HepG2 (cell line): Measurements from ENCODE around the gene RFX7. TPM values are rescaled to one million over a fixed set of nuclear protein-coding genes. Genes with fewer than 3 reads are reported as not detected.

Source experiments
- ATAC-seq: fragments of 200-7000 bp; cut with Tn5 transposase; 3 replicates; pipeline ENCODE4 v1.9.1; 2020; ENCODE audit warnings: mild to moderate bottlenecking, moderate library complexity
- BruUV-seq: library from RNA; stranded (reverse); fragments of 400-500 nt; replicated peaks from 2 replicates; lab custom pipeline; 2021; lab: Mats Ljungman, UMichigan
- CTCF ChIA-PET: fragments of 300-600 bp; formaldehyde crosslinking; extraction: SDS; loops from one replicate; lab custom pipeline; 2021; ENCODE audit warnings: low total read pairs, inconsistent platforms, low intra/inter-chr PET ratio; lab: Yijun Ruan, JAX
- POLR2A ChIA-PET: fragments of 350-600 bp; sonication (Branson Sonifier 250); formaldehyde crosslinking; loops from one replicate; lab custom pipeline; 2020; ENCODE audit warnings: antibody characterized with exemption, inconsistent platforms; lab: Yijun Ruan, JAX
- DNase-seq: peaks from one replicate; pipeline ENCODE4 v3.0.0-alpha.2; 2015; ENCODE audit warnings: low spot score
- FAIRE-seq: peaks from 3 replicates; lab custom pipeline; 2011; peaks lifted over from hg19 to GRCh38; lab: Jason Lieb, UNC
- H2AFZ ChIP-seq: one replicate; pipeline ENCODE4 v1.6.1; 2011; ENCODE audit warnings: low read length, inconsistent platforms
- H3K27ac ChIP-seq: fragments of 300-600 bp; 3 replicates; pipeline ENCODE4 v1.8.0; 2011; ENCODE audit warnings: mixed run types, mild to moderate bottlenecking, mixed read lengths, low read length, inconsistent platforms; ENCODE audit not compliant: insufficient read depth; ENCODE audit errors: extremely low read length
- H3K27me3 ChIP-seq, 2 experiments: fragments of 200-600 bp in 1 of 2; 2 replicates in 1 of 2; 3 replicates in 1 of 2; pipeline versions ENCODE4 v1.6.0 to v1.8.0; 2011; ENCODE audit warnings: low read length in 2 of 2, mild to moderate bottlenecking in 2 of 2, moderate library complexity in 2 of 2, inconsistent platforms in 1 of 2; ENCODE audit not compliant: insufficient read depth in 2 of 2, control insufficient read depth in 1 of 2
- H3K36me3 ChIP-seq, 2 experiments: fragments of 200-600 bp in 1 of 2; replicated peaks in 1 of 2; 2 replicates in 1 of 2; 3 replicates in 1 of 2; pipeline versions ENCODE4 v1.5.1 to v1.8.0; 2011; ENCODE audit warnings: low read length in 2 of 2, inconsistent platforms in 1 of 2; ENCODE audit not compliant: insufficient read depth in 2 of 2, control insufficient read depth in 1 of 2
- H3K4me1 ChIP-seq: 2 replicates; pipeline ENCODE4 v1.5.1; 2012; ENCODE audit warnings: low read length, inconsistent platforms; ENCODE audit not compliant: insufficient read depth
- H3K4me2 ChIP-seq: 2 replicates; pipeline ENCODE4 v1.6.0; 2011; ENCODE audit warnings: low read depth, low read length, inconsistent platforms
- H3K4me3 ChIP-seq, 3 experiments: fragments of 200-600 bp in 1 of 3; sonication (generic), shearing (Covaris generic) in 1 of 3; replicated peaks in 1 of 3; 2 replicates each; pipeline ENCODE4 v1.5.1; 2011 to 2016; ENCODE audit warnings: low read length in 3 of 3, inconsistent platforms in 2 of 3, low read depth in 2 of 3, mild to moderate bottlenecking in 2 of 3, control low read depth in 1 of 3, mixed read lengths in 1 of 3; ENCODE audit not compliant: insufficient read depth in 1 of 3
- H3K79me2 ChIP-seq: one replicate; pipeline ENCODE4 v1.6.1; 2011; ENCODE audit warnings: low read length, inconsistent platforms; ENCODE audit not compliant: insufficient read depth
- H3K9ac ChIP-seq: 2 replicates; pipeline ENCODE4 v1.6.0; 2011; ENCODE audit warnings: mild to moderate bottlenecking, low read depth, low read length, inconsistent platforms; ENCODE audit not compliant: insufficient read depth
- H3K9me3 ChIP-seq: 2 replicates; pipeline ENCODE4 v1.5.1; 2012; ENCODE audit warnings: mild to moderate bottlenecking, low read length
- H4K20me1 ChIP-seq: 2 replicates; pipeline ENCODE4 v1.6.0; 2011; ENCODE audit warnings: inconsistent platforms, mild to moderate bottlenecking, low read length, moderate library complexity; ENCODE audit not compliant: insufficient read depth
- CENPX ChIP-seq: sonication (generic); formaldehyde crosslinking; IDR thresholded peaks from 2 replicates; pipeline ENCODE4 v1.9.0; 2021; ENCODE audit warnings: mild to moderate bottlenecking, missing genetic modification reagents, moderate library complexity
- KLF9 ChIP-seq: IDR thresholded peaks from 2 replicates; pipeline ENCODE4 v1.6.1; 2016; ENCODE audit warnings: low read depth
- NAIF1 ChIP-seq: sonication (generic); formaldehyde crosslinking; IDR thresholded peaks from 2 replicates; pipeline ENCODE4 v1.5.0; 2020; ENCODE audit warnings: mild to moderate bottlenecking, missing genetic modification reagents, borderline replicate concordance
- SMC3 ChIP-seq: IDR thresholded peaks from 2 replicates; pipeline ENCODE4 v1.6.1; 2011; ENCODE audit warnings: low read length, improper control_type of control experiment
- STAG1 ChIP-seq: sonication (generic); formaldehyde crosslinking; IDR thresholded peaks from 2 replicates; pipeline ENCODE4 v1.4.0; 2020; ENCODE audit warnings: missing genetic modification reagents
- ZKSCAN5 ChIP-seq: sonication (generic); formaldehyde crosslinking; IDR thresholded peaks from 2 replicates; pipeline ENCODE4 v1.5.1; 2020; ENCODE audit warnings: mild to moderate bottlenecking, missing genetic modification reagents
- ZNF292 ChIP-seq: sonication (generic); formaldehyde crosslinking; IDR thresholded peaks from 2 replicates; pipeline ENCODE4 v1.8.1; 2022; ENCODE audit warnings: mild to moderate bottlenecking, low read depth, missing genetic modification reagents, borderline replicate concordance
- ZNF296 ChIP-seq: sonication (generic); formaldehyde crosslinking; conservative IDR thresholded peaks from 2 replicates; pipeline ENCODE4 v1.5.0; 2020; ENCODE audit warnings: mild to moderate bottlenecking, missing genetic modification reagents
- ZNF766 ChIP-seq: sonication (generic); formaldehyde crosslinking; IDR thresholded peaks from 2 replicates; pipeline ENCODE4 v1.5.0; 2020; ENCODE audit warnings: missing genetic modification reagents, borderline replicate concordance
- ZNF850 ChIP-seq: sonication (generic); formaldehyde crosslinking; conservative IDR thresholded peaks from 2 replicates; pipeline ENCODE4 v1.9.0; 2021; ENCODE audit warnings: mild to moderate bottlenecking, missing genetic modification reagents
- ZNF879 ChIP-seq: sonication (generic); formaldehyde crosslinking; IDR thresholded peaks from 2 replicates; pipeline ENCODE4 v1.8.1; 2023; ENCODE audit warnings: missing genetic modification reagents
- in situ Hi-C: cut with HindIII; loops from 2 replicates; pipeline ENCODE4 v1.10.0; 2017; ENCODE audit warnings: low pct_unique_long_range_greater_than_20kb; ENCODE audit not compliant: extremely low pct_ligation_motif_present
- intact Hi-C: fragments of 100-400 bp; cut with micrococcal nuclease; formaldehyde crosslinking; loops from one replicate; pipeline ENCODE4 v1.10.0; 2022; ENCODE audit not compliant: unreplicated experiment
- polyA plus RNA-seq, 8 experiments: library from polyadenylated mRNA; depleted of rRNA in 3 of 8; stranded (reverse) in 7 of 8; unstranded in 1 of 8; fragments of >200 nt; fragmentation: Illumina TruSeq in 4 of 8; extraction: Trizol in 4 of 8; gene quantifications; 2 replicates each; pipeline versions ENCODE4 v1.2.1 to v1.2.3, GENCODE V29; 2011 to 2016; ENCODE audit warnings: low read depth in 4 of 8, missing spikeins in 1 of 8, mixed read lengths in 1 of 8; ENCODE audit not compliant: insufficient read depth in 1 of 8
- total RNA-seq, 5 experiments: library from RNA; depleted of rRNA; stranded (reverse); fragments of >200 nt; fragmentation: Illumina TruSeq; extraction: Trizol; gene quantifications; 2 replicates each; pipeline ENCODE4 v1.2.3, GENCODE V29; 2016; ENCODE audit warnings: low read depth in 1 of 5
- TF ChIP-seq, protein P1 (sequence below): sonication (generic); formaldehyde crosslinking; IDR thresholded peaks from 2 replicates; pipeline ENCODE4 v1.8.1; 2023; ENCODE audit warnings: mild to moderate bottlenecking, moderate library complexity, missing genetic modification reagents
- TF ChIP-seq, protein P2 (sequence below): sonication (generic); formaldehyde crosslinking; IDR thresholded peaks from 2 replicates; pipeline ENCODE4 v1.8.0; 2022; ENCODE audit warnings: missing genetic modification reagents, mild to moderate bottlenecking, moderate library complexity, borderline replicate concordance
- TF ChIP-seq, protein P3 (sequence below): sonication (generic); formaldehyde crosslinking; IDR thresholded peaks from 2 replicates; pipeline ENCODE4 v1.4.0; 2020; ENCODE audit warnings: missing genetic modification reagents, borderline replicate concordance

The RFX7 gene
- total and polyA plus RNA-seq, 2 of the 13 experiments (the other 11 are each of a cell fraction or from before 2014, with no cell fraction given), result 8.5 to 10.4 TPM

DNA sequence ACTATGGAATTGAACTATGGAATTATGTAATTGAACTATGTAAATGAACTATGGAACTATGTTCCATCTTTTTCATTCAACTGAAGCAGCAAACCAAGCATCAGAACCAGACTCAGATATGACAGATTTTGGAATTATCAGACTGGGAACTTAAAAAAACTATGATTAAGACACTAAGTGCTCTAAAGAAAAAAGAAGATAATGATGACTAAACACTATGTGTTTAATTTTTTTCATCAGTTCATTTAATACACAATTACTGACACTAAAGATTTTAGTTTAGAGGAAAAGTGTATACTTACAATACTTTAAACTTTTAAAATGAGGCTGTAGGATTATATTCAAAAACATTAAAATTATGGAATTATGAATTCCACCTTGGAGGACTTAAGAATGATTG is 15.3 kb downstream of the RFX7 start:
- no peaks in the 10 kb centered on the region for H3K27me3 ChIP-seq
- H3K9ac ChIP-seq, result no peak overlapping the region
- ATAC-seq, result no peak
- no peak for DNase-seq
- in situ Hi-C loops (no loop called here), intact Hi-C loops (no loop called here)
- no peak for TF ChIP-seq KLF9 (CRISPR knock-in tag)
- no peak for TF ChIP-seq SMC3
- no peak for TF ChIP-seq ZNF766 (CRISPR knock-in tag)
- TF ChIP-seq, protein P1, sequence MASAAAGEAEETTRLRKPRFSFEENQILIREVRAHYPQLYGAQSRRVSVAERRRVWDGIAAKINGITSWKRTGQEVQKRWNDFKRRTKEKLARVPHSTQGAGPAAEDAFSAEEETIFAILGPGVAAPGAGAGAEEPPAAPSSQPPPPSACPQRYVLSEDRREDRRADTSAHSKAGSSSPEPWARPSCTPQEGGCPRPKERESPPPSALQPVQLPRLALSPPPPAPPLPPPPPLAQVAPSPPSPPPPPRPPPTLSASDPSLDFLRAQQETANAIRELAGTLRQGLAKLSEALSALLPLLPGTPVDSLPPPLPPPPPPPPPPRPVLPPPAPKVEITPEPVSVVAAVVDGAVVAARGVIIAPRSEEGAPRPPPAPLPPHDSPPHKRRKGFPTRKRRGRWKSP, result no peak
- no peak for TF ChIP-seq ZKSCAN5 (CRISPR knock-in tag)
- TF ChIP-seq, protein P2, sequence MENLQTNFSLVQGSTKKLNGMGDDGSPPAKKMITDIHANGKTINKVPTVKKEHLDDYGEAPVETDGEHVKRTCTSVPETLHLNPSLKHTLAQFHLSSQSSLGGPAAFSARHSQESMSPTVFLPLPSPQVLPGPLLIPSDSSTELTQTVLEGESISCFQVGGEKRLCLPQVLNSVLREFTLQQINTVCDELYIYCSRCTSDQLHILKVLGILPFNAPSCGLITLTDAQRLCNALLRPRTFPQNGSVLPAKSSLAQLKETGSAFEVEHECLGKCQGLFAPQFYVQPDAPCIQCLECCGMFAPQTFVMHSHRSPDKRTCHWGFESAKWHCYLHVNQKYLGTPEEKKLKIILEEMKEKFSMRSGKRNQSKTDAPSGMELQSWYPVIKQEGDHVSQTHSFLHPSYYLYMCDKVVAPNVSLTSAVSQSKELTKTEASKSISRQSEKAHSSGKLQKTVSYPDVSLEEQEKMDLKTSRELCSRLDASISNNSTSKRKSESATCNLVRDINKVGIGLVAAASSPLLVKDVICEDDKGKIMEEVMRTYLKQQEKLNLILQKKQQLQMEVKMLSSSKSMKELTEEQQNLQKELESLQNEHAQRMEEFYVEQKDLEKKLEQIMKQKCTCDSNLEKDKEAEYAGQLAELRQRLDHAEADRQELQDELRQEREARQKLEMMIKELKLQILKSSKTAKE (CRISPR knock-in tag), result no peak
- TF ChIP-seq STAG1 (CRISPR knock-in tag), result no peak
- TF ChIP-seq ZNF879 (CRISPR knock-in tag), result no peak
- TF ChIP-seq, protein P3, sequence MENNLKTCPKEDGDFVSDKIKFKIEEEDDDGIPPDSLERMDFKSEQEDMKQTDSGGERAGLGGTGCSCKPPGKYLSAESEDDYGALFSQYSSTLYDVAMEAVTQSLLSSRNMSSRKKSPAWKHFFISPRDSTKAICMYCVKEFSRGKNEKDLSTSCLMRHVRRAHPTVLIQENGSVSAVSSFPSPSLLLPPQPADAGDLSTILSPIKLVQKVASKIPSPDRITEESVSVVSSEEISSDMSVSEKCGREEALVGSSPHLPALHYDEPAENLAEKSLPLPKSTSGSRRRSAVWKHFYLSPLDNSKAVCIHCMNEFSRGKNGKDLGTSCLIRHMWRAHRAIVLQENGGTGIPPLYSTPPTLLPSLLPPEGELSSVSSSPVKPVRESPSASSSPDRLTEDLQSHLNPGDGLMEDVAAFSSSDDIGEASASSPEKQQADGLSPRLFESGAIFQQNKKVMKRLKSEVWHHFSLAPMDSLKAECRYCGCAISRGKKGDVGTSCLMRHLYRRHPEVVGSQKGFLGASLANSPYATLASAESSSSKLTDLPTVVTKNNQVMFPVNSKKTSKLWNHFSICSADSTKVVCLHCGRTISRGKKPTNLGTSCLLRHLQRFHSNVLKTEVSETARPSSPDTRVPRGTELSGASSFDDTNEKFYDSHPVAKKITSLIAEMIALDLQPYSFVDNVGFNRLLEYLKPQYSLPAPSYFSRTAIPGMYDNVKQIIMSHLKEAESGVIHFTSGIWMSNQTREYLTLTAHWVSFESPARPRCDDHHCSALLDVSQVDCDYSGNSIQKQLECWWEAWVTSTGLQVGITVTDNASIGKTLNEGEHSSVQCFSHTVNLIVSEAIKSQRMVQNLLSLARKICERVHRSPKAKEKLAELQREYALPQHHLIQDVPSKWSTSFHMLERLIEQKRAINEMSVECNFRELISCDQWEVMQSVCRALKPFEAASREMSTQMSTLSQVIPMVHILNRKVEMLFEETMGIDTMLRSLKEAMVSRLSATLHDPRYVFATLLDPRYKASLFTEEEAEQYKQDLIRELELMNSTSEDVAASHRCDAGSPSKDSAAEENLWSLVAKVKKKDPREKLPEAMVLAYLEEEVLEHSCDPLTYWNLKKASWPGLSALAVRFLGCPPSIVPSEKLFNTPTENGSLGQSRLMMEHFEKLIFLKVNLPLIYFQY (CRISPR knock-in tag), result no peak
- TF ChIP-seq NAIF1 (CRISPR knock-in tag), result no peak
- TF ChIP-seq ZNF292, result no peak
- TF ChIP-seq CENPX (CRISPR knock-in tag), result no peak
- no peak for TF ChIP-seq ZNF296 (CRISPR knock-in tag)
- no peak for TF ChIP-seq ZNF850 (CRISPR knock-in tag)
- no peak overlapping the region for H3K4me3 ChIP-seq
- ChIA-PET CTCF (no interaction called here), POLR2A (no interaction called here)
- BruUV-seq, result no TSS peak
- H3K27ac ChIP-seq, result no peak overlapping the region
- no peaks in the 10 kb centered on the region; the same call in 1 of the 2 replicates for H4K20me1 ChIP-seq
- FAIRE-seq, result no peak
- peaks cover 28% of the 10 kb centered on the region for H3K9me3 ChIP-seq
- H3K79me2 ChIP-seq, result peaks cover 4% of the 10 kb centered on the region
- H3K4me1 ChIP-seq, result no peaks in the 10 kb centered on the region
- H3K4me2 ChIP-seq, result no peak overlapping the region
- H3K36me3 ChIP-seq, result peaks cover 9 to 39% of the 10 kb centered on the region in 2 experiments
- H2AFZ ChIP-seq, result no peak overlapping the region
